ENCODE data around the gene HOXB3. TPM values are rescaled to one million over a fixed set of nuclear protein-coding genes. Genes with fewer than 3 reads are reported as not detected.
A peak's percentile ranks its signal among the peaks of the same experiment; 100 is the strongest.

The HOXB3 gene
- polyA plus RNA-seq, 1 of the 3 experiments (the other 2 are of a cell fraction), result 0.46 TPM

DNA sequence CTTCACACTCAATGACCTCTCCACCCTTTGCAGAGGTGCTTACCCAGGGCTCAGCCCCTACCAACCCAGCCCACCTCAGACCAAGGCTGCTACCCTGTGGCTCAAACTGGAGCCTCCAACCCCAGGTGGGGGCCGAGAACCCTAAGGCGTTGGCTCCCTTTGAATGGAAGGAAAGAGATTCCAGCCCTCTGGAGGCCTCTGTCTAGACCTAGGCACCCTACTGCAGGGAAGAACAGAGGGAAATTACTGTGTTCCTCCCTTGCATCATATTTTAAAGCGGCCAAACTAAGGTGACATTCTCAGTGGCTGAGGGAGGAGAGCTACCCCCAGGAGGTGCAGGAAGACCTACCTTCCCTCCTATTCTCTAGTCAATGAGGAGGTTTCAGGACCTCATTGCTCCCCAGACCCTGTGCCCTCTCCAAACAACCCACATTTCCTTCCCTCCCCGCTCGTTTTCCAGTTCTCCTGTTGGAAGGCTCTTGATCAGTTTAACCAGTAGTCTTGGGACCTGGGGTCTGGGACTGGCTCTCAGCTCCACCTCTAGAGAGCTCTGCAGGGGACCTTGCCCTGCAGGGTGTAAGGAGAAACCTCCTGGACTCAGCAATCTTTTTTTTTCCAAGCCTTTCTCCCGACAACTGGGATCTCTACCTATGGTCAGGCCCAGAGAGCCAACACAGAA, 30.6 kb upstream of the HOXB3 start:
- no peaks in the 10 kb centered on the region for H3F3A ChIP-seq (replicated peaks; ENCODE audit: insufficient read depth)
- no peaks in the 10 kb centered on the region for H3K9me2 ChIP-seq
- no peak overlapping the region for H2AFZ ChIP-seq (ENCODE audit: low read depth)
- TF ChIP-seq POLR2AphosphoS5 (IDR thresholded peaks at IDR 0.05; ENCODE audit: low read depth, low read length) (no peak), EP300 (IDR thresholded peaks at IDR 0.05; ENCODE audit: borderline replicate concordance in 1 of 2, low read depth in 1 of 2, low read length in 1 of 2) (no peak), FOSL2 (IDR thresholded peaks at IDR 0.05; ENCODE audit: borderline replicate concordance, low read depth) (no peak), EZH2phosphoT487 (IDR thresholded peaks at IDR 0.05; ENCODE audit: borderline replicate concordance, low read depth) (no peak)
- TF ChIP-seq, protein P1, sequence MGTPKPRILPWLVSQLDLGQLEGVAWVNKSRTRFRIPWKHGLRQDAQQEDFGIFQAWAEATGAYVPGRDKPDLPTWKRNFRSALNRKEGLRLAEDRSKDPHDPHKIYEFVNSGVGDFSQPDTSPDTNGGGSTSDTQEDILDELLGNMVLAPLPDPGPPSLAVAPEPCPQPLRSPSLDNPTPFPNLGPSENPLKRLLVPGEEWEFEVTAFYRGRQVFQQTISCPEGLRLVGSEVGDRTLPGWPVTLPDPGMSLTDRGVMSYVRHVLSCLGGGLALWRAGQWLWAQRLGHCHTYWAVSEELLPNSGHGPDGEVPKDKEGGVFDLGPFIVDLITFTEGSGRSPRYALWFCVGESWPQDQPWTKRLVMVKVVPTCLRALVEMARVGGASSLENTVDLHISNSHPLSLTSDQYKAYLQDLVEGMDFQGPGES (IDR thresholded peaks at IDR 0.05; ENCODE audit: low read depth, low read length), result no peak
- TF ChIP-seq, protein P2, sequence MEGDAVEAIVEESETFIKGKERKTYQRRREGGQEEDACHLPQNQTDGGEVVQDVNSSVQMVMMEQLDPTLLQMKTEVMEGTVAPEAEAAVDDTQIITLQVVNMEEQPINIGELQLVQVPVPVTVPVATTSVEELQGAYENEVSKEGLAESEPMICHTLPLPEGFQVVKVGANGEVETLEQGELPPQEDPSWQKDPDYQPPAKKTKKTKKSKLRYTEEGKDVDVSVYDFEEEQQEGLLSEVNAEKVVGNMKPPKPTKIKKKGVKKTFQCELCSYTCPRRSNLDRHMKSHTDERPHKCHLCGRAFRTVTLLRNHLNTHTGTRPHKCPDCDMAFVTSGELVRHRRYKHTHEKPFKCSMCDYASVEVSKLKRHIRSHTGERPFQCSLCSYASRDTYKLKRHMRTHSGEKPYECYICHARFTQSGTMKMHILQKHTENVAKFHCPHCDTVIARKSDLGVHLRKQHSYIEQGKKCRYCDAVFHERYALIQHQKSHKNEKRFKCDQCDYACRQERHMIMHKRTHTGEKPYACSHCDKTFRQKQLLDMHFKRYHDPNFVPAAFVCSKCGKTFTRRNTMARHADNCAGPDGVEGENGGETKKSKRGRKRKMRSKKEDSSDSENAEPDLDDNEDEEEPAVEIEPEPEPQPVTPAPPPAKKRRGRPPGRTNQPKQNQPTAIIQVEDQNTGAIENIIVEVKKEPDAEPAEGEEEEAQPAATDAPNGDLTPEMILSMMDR (IDR thresholded peaks at IDR 0.05), result no peak
- TF ChIP-seq, protein P3, sequence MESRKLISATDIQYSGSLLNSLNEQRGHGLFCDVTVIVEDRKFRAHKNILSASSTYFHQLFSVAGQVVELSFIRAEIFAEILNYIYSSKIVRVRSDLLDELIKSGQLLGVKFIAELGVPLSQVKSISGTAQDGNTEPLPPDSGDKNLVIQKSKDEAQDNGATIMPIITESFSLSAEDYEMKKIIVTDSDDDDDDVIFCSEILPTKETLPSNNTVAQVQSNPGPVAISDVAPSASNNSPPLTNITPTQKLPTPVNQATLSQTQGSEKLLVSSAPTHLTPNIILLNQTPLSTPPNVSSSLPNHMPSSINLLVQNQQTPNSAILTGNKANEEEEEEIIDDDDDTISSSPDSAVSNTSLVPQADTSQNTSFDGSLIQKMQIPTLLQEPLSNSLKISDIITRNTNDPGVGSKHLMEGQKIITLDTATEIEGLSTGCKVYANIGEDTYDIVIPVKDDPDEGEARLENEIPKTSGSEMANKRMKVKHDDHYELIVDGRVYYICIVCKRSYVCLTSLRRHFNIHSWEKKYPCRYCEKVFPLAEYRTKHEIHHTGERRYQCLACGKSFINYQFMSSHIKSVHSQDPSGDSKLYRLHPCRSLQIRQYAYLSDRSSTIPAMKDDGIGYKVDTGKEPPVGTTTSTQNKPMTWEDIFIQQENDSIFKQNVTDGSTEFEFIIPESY (IDR thresholded peaks at IDR 0.05; ENCODE audit: borderline replicate concordance, low read depth), result no peak
- 15% methylated on average over 6 of the region's 6 CpGs for WGBS (ENCODE audit: low lambda C conversion rate)
- H3K9ac ChIP-seq, result no peak overlapping the region
- CTCF ChIA-PET, result interaction anchor here (0.6 to 7.6 kb wide), 9 partner anchors 16 to 356 kb away, joined by 3 to 59 read pairs (median 3); partner anchors contain the start of gene HOXB5
- DNase-seq, result no peak
- no peaks in the 10 kb centered on the region for H3K36me3 ChIP-seq (replicated peaks in 1 of 2; ENCODE audit: control insufficient read depth in 1 of 2, insufficient read depth in 2 of 2, low read length in 1 of 2)
- H3K79me2 ChIP-seq (ENCODE audit: insufficient read depth), result no peaks in the 10 kb centered on the region
- H3K4me2 ChIP-seq, result no peak overlapping the region
- no peaks in the 10 kb centered on the region for H3K4me1 ChIP-seq (ENCODE audit: control insufficient read depth in 1 of 2, insufficient read depth in 2 of 2, low read depth in 1 of 2, low read length in 1 of 2)
- POLR2A ChIA-PET, result no interaction called here
- peaks cover 100% of the 10 kb centered on the region for H3K27me3 ChIP-seq (ENCODE audit: insufficient read depth)
- H4K20me1 ChIP-seq (ENCODE audit: insufficient read depth), result peaks cover 20% of the 10 kb centered on the region
- no peak overlapping the region for H3K27ac ChIP-seq (ENCODE audit: low read depth in 2 of 2, low read length in 1 of 2)
- no peaks in the 10 kb centered on the region for H3K9me3 ChIP-seq
- H3K4me3 ChIP-seq (ENCODE audit: low read depth in 2 of 2, low read length in 1 of 2), result no peak overlapping the region

DNA sequence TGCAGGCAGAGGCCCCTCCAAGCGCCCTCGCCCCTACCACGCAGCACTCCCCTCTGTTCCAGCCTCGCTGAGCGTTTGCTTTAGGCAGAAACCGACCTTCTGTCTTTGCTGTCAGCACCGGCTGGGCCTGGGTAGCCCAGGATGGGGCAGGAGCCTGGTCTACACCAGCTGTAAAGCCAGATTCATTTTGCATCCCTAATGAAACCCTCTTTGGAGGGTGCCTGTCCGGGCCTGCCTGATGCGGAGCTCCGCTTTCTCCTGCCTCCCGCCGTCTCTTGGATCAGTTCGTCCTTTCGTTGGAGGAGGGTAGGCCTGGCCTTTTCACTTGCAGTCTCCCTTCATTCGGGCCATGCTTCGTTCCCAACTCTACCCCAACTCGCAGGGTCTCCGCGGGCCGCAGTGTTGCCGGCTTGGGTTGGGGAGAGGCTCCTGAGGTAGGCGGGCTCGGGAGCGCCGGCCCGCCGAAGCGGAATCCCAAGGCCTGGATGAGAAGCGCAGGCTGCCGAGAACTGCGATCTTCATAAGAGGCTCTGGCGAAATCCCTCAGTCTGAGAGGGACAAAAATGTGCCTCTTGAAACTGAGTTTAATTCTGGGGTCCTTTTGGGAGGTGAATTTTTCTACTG, 29.9 kb upstream of the HOXB3 start:
- ChIA-PET POLR2A (no interaction called here), CTCF (interaction anchor here (0.9 to 5.9 kb wide), 12 partner anchors 9 to 448 kb away, joined by 3 to 59 read pairs (median 8); partner anchors contain the start of gene HOXB5)
- Histone ChIP-seq H4K20me1 (ENCODE audit: insufficient read depth) (peaks cover 25% of the 10 kb centered on the region), H3K27me3 (ENCODE audit: insufficient read depth) (peaks cover 100% of the 10 kb centered on the region), H3K4me1 (ENCODE audit: control insufficient read depth in 1 of 2, insufficient read depth in 2 of 2, low read depth in 1 of 2, low read length in 1 of 2) (no peaks in the 10 kb centered on the region), H3K36me3 (replicated peaks in 1 of 2; ENCODE audit: control insufficient read depth in 1 of 2, insufficient read depth in 2 of 2, low read length in 1 of 2) (no peaks in the 10 kb centered on the region), H3K27ac (ENCODE audit: low read depth in 2 of 2, low read length in 1 of 2) (no peak overlapping the region), H3F3A (replicated peaks; ENCODE audit: insufficient read depth) (no peaks in the 10 kb centered on the region), H3K79me2 (ENCODE audit: insufficient read depth) (no peaks in the 10 kb centered on the region), H3K9me3 (no peaks in the 10 kb centered on the region), H3K4me3 (ENCODE audit: low read depth in 2 of 2, low read length in 1 of 2) (no peak overlapping the region), H3K4me2 (peak overlapping the region; percentile 12; the same call in 1 of the 2 replicates), H3K9ac (no peak overlapping the region), H3K9me2 (no peaks in the 10 kb centered on the region), H2AFZ (ENCODE audit: low read depth) (0 out of 2 replicates have a peak overlapping the region, but pooled peaks have one; percentile 17)
- 23% methylated on average over 32 of the region's 32 CpGs for WGBS (ENCODE audit: low lambda C conversion rate)
- no peak for DNase-seq
- TF ChIP-seq YY1 (IDR thresholded peaks at IDR 0.05; ENCODE audit: low read depth) (no peak), EZH2phosphoT487 (IDR thresholded peaks at IDR 0.05; ENCODE audit: borderline replicate concordance, low read depth) (peak; percentile 76), MEF2A (IDR thresholded peaks at IDR 0.05; ENCODE audit: borderline replicate concordance, low read depth) (no peak), GABPA (IDR thresholded peaks at IDR 0.05; ENCODE audit: low read depth) (no peak), TAF1 (IDR thresholded peaks at IDR 0.05; ENCODE audit: borderline replicate concordance, low read depth, low read length) (no peak), TEAD4 (IDR thresholded peaks at IDR 0.05; ENCODE audit: borderline replicate concordance, insufficient read depth) (no peak)
- TF ChIP-seq, protein P1 (IDR thresholded peaks at IDR 0.05; ENCODE audit: low read depth, low read length), result no peak
